ENCODE measurements around the gene SULT1E1. TPM values are rescaled to one million over a fixed set of nuclear protein-coding genes. Genes with fewer than 3 reads are reported as not detected.

The SULT1E1 gene
- total and polyA plus RNA-seq, 2 experiments from 2014 or later, result not detected

DNA sequence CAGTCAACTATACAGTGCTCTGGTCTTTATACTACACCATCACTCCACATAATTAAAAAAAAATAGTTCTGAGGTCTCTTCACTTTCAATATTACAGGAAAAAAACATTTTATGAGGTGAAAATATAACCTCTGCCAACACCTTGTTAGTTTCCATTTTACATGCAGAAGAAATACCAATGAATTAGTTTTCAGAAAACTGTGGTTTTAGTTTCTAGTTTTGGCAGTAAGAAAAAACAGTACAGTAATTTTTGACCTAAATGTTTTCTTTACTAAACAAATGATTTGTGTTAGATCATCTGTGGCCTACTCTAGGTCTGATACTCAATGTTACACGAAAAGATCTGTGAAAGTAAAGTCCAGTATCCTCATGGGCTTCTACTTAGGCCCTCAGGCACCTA lies 10.0 kb downstream of the SULT1E1 start:
- Mint-ChIP-seq H3K27me3 (ENCODE audit: insufficient read depth, low read depth, poor library complexity) (peaks cover 1% of the 10 kb centered on the region), H3K4me3 (no peak overlapping the region), H3K27ac (no peak overlapping the region), H3K9me3 (no peaks in the 10 kb centered on the region), H3K4me1 (no peaks in the 10 kb centered on the region), H3K36me3 (ENCODE audit: low read depth) (no peaks in the 10 kb centered on the region)
- Histone ChIP-seq H3K4me3 (no peak overlapping the region), H3K9me2 (ENCODE audit: insufficient read depth) (no peaks in the 10 kb centered on the region), H3K4me2 (no peak overlapping the region), H3K27ac (ENCODE audit: low read depth) (no peak overlapping the region), H2AFZ (no peak overlapping the region), H3K36me3 (ENCODE audit: insufficient read depth) (no peaks in the 10 kb centered on the region), H4K20me1 (replicated peaks; ENCODE audit: insufficient read depth) (no peaks in the 10 kb centered on the region), H3K4me1 (ENCODE audit: insufficient read depth) (no peaks in the 10 kb centered on the region), H3F3A (replicated peaks; ENCODE audit: low read depth) (no peaks in the 10 kb centered on the region), H3K79me2 (replicated peaks; ENCODE audit: insufficient read depth) (no peaks in the 10 kb centered on the region), H3K27me3 (ENCODE audit: insufficient read depth) (no peaks in the 10 kb centered on the region; the same call in 1 of the 2 replicates)
- TF ChIP-seq, protein P1, sequence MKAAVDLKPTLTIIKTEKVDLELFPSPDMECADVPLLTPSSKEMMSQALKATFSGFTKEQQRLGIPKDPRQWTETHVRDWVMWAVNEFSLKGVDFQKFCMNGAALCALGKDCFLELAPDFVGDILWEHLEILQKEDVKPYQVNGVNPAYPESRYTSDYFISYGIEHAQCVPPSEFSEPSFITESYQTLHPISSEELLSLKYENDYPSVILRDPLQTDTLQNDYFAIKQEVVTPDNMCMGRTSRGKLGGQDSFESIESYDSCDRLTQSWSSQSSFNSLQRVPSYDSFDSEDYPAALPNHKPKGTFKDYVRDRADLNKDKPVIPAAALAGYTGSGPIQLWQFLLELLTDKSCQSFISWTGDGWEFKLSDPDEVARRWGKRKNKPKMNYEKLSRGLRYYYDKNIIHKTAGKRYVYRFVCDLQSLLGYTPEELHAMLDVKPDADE (IDR thresholded peaks at IDR 0.05), result no peak
- TF ChIP-seq ZNF114 (CRISPR knock-in tag; IDR thresholded peaks at IDR 0.05) (no peak), ZNF331 (CRISPR knock-in tag; IDR thresholded peaks at IDR 0.05; ENCODE audit: low read depth) (no peak), EZH2 (IDR thresholded peaks at IDR 0.05; ENCODE audit: low read depth, unreplicated experiment) (no peak), EZH2phosphoT487 (IDR thresholded peaks at IDR 0.05; ENCODE audit: unreplicated experiment) (no peak), JUNB (IDR thresholded peaks at IDR 0.05; ENCODE audit: unreplicated experiment) (no peak), CREB1 (CRISPR knock-in tag; IDR thresholded peaks at IDR 0.05; ENCODE audit: low read depth) (no peak), STAT1 (IDR thresholded peaks at IDR 0.05; ENCODE audit: unreplicated experiment) (no peak), NANOG (IDR thresholded peaks at IDR 0.05; ENCODE audit: borderline replicate concordance) (no peak), POLR2AphosphoS5 (IDR thresholded peaks at IDR 0.05; ENCODE audit: low read depth) (no peak)
- TF ChIP-seq, protein P2, sequence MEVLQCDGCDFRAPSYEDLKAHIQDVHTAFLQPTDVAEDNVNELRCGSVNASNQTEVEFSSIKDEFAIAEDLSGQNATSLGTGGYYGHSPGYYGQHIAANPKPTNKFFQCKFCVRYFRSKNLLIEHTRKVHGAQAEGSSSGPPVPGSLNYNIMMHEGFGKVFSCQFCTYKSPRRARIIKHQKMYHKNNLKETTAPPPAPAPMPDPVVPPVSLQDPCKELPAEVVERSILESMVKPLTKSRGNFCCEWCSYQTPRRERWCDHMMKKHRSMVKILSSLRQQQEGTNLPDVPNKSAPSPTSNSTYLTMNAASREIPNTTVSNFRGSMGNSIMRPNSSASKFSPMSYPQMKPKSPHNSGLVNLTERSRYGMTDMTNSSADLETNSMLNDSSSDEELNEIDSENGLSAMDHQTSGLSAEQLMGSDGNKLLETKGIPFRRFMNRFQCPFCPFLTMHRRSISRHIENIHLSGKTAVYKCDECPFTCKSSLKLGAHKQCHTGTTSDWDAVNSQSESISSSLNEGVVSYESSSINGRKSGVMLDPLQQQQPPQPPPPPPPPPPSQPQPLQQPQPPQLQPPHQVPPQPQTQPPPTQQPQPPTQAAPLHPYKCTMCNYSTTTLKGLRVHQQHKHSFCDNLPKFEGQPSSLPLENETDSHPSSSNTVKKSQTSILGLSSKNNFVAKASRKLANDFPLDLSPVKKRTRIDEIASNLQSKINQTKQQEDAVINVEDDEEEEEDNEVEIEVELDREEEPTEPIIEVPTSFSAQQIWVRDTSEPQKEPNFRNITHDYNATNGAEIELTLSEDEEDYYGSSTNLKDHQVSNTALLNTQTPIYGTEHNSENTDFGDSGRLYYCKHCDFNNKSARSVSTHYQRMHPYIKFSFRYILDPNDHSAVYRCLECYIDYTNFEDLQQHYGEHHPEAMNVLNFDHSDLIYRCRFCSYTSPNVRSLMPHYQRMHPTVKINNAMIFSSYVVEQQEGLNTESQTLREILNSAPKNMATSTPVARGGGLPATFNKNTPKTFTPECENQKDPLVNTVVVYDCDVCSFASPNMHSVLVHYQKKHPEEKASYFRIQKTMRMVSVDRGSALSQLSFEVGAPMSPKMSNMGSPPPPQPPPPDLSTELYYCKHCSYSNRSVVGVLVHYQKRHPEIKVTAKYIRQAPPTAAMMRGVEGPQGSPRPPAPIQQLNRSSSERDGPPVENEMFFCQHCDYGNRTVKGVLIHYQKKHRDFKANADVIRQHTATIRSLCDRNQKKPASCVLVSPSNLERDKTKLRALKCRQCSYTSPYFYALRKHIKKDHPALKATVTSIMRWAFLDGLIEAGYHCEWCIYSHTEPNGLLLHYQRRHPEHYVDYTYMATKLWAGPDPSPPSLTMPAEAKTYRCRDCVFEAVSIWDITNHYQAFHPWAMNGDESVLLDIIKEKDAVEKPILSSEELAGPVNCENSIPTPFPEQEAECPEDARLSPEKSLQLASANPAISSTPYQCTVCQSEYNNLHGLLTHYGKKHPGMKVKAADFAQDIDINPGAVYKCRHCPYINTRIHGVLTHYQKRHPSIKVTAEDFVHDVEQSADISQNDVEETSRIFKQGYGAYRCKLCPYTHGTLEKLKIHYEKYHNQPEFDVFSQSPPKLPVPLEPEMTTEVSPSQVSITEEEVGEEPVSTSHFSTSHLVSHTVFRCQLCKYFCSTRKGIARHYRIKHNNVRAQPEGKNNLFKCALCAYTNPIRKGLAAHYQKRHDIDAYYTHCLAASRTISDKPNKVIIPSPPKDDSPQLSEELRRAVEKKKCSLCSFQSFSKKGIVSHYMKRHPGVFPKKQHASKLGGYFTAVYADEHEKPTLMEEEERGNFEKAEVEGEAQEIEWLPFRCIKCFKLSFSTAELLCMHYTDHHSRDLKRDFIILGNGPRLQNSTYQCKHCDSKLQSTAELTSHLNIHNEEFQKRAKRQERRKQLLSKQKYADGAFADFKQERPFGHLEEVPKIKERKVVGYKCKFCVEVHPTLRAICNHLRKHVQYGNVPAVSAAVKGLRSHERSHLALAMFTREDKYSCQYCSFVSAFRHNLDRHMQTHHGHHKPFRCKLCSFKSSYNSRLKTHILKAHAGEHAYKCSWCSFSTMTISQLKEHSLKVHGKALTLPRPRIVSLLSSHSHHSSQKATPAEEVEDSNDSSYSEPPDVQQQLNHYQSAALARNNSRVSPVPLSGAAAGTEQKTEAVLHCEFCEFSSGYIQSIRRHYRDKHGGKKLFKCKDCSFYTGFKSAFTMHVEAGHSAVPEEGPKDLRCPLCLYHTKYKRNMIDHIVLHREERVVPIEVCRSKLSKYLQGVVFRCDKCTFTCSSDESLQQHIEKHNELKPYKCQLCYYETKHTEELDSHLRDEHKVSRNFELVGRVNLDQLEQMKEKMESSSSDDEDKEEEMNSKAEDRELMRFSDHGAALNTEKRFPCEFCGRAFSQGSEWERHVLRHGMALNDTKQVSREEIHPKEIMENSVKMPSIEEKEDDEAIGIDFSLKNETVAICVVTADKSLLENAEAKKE (CRISPR knock-in tag; IDR thresholded peaks at IDR 0.05), result no peak
- TF ChIP-seq, protein P3, sequence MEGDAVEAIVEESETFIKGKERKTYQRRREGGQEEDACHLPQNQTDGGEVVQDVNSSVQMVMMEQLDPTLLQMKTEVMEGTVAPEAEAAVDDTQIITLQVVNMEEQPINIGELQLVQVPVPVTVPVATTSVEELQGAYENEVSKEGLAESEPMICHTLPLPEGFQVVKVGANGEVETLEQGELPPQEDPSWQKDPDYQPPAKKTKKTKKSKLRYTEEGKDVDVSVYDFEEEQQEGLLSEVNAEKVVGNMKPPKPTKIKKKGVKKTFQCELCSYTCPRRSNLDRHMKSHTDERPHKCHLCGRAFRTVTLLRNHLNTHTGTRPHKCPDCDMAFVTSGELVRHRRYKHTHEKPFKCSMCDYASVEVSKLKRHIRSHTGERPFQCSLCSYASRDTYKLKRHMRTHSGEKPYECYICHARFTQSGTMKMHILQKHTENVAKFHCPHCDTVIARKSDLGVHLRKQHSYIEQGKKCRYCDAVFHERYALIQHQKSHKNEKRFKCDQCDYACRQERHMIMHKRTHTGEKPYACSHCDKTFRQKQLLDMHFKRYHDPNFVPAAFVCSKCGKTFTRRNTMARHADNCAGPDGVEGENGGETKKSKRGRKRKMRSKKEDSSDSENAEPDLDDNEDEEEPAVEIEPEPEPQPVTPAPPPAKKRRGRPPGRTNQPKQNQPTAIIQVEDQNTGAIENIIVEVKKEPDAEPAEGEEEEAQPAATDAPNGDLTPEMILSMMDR (conservative IDR thresholded peaks at IDR 0.05; ENCODE audit: low read depth in 2 of 2), result no peak
- TF ChIP-seq, protein P4, sequence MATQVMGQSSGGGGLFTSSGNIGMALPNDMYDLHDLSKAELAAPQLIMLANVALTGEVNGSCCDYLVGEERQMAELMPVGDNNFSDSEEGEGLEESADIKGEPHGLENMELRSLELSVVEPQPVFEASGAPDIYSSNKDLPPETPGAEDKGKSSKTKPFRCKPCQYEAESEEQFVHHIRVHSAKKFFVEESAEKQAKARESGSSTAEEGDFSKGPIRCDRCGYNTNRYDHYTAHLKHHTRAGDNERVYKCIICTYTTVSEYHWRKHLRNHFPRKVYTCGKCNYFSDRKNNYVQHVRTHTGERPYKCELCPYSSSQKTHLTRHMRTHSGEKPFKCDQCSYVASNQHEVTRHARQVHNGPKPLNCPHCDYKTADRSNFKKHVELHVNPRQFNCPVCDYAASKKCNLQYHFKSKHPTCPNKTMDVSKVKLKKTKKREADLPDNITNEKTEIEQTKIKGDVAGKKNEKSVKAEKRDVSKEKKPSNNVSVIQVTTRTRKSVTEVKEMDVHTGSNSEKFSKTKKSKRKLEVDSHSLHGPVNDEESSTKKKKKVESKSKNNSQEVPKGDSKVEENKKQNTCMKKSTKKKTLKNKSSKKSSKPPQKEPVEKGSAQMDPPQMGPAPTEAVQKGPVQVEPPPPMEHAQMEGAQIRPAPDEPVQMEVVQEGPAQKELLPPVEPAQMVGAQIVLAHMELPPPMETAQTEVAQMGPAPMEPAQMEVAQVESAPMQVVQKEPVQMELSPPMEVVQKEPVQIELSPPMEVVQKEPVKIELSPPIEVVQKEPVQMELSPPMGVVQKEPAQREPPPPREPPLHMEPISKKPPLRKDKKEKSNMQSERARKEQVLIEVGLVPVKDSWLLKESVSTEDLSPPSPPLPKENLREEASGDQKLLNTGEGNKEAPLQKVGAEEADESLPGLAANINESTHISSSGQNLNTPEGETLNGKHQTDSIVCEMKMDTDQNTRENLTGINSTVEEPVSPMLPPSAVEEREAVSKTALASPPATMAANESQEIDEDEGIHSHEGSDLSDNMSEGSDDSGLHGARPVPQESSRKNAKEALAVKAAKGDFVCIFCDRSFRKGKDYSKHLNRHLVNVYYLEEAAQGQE (IDR thresholded peaks at IDR 0.05; ENCODE audit: unreplicated experiment), result no peak
- DNase-seq (ENCODE audit: low spot score) (no peak), ATAC-seq (no peak)

All from GM23338 (cell line).